ENCODE results near the gene LRRN1. TPM values are rescaled to one million over a fixed set of nuclear protein-coding genes. Genes with fewer than 3 reads are reported as not detected.
A peak's percentile ranks its signal among the peaks of the same experiment; 100 is the strongest.

LRRN1 gene
- total and polyA plus RNA-seq, 9 of the 15 experiments (the other 6 are each of a cell fraction or from before 2014, with no cell fraction given): 0.11 TPM; not detected in 8

DNA sequence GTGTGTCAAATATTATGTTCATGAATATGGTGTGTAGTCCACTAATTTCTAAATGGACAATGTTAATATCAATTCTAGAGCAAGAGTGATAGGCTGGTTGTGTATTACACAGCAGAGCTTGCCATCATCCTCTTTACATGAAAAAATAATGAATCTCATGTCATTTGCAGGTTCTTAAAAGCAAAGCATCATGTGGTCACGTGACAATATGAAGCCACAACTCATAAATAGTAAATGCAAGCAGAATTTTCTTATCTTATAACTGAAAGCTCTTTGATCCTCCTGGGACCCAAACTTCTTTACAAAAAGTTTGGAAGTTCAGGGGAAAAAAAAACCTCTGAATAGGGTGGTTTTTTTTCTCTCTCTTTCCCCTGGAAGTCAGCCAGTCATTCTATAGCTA is 26.9 kb upstream of the LRRN1 start (continued):
- TF ChIP-seq, protein P1, sequence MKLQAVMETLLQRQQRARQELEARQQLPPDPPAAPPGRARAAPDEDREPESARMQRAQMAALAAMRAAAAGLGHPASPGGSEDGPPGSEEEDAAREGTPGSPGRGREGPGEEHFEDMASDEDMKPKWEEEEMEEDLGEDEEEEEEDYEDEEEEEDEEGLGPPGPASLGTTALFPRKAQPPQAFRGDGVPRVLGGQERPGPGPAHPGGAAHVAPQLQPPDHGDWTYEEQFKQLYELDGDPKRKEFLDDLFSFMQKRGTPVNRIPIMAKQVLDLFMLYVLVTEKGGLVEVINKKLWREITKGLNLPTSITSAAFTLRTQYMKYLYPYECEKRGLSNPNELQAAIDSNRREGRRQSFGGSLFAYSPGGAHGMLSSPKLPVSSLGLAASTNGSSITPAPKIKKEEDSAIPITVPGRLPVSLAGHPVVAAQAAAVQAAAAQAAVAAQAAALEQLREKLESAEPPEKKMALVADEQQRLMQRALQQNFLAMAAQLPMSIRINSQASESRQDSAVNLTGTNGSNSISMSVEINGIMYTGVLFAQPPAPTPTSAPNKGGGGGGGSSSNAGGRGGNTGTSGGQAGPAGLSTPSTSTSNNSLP (IDR thresholded peaks at IDR 0.05; ENCODE audit: borderline replicate concordance, low read depth, low read length): no peak
- no peak for TF ChIP-seq SLC30A9 (CRISPR knock-in tag; IDR thresholded peaks at IDR 0.05)
- TF ChIP-seq KAT8 (IDR thresholded peaks at IDR 0.05; ENCODE audit: low read depth): no peak
- no peak for TF ChIP-seq MIER1 (IDR thresholded peaks at IDR 0.05; ENCODE audit: low read depth)
- TF ChIP-seq PURB (CRISPR knock-in tag; IDR thresholded peaks at IDR 0.05; ENCODE audit: low read depth): no peak
- TF ChIP-seq RAD51 (IDR thresholded peaks at IDR 0.05; ENCODE audit: borderline replicate concordance, low read depth): peak; percentile 65
- no peak for TF ChIP-seq CXXC5 (CRISPR knock-in tag; IDR thresholded peaks at IDR 0.05)
- TF ChIP-seq POLR2AphosphoS5 (IDR thresholded peaks at IDR 0.05; ENCODE audit: control insufficient read depth, insufficient read depth, low read depth, low read length): no peak
- TF ChIP-seq BMI1 (IDR thresholded peaks at IDR 0.05; ENCODE audit: low read length): no peak
- no peak for TF ChIP-seq TSC22D4 (tag; IDR thresholded peaks at IDR 0.05)

DNA sequence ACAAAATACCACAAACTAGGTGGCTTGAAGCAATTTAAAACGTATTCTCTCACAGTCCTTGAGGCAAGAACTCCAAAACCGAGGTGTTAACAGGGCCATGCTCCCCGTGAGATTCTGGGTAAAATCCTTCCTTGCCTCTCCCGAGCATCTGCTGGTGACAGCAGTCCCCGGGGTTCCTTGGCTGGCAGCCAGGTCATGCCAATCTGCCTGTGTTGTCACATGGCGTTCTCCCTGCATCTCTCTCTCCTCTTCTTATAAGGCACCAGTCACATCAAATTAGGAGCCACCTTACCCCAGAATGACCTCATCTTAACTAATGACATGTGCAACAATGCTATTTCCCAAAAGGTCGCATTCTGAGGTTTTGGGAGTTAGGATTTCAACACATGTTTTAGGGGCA is 26.3 kb upstream of the LRRN1 start:
- 0% methylated on average over 7 of the region's 7 CpGs for WGBS (ENCODE audit: insufficient coverage, low coverage, missing lambda C conversion rate)
- no TSS peak for BruUV-seq (replicated peaks)
- POLR2A ChIA-PET: no interaction called here

More for the DNA sequence above, 26.3 kb upstream of the LRRN1 start:
- Histone ChIP-seq H3K9me3 (replicated peaks; ENCODE audit: control insufficient read depth, insufficient read depth, low read depth, low read length) (no peaks in the 10 kb centered on the region; the same call in 1 of the 2 replicates), H2AFZ (ENCODE audit: low read depth, low read length) (no peak overlapping the region), H3K4me3 (no peak overlapping the region), H3K36me3 (ENCODE audit: control insufficient read depth, insufficient read depth, low read length) (no peaks in the 10 kb centered on the region), H3K4me1 (replicated peaks in 1 of 2; ENCODE audit: control insufficient read depth in 2 of 2, insufficient read depth in 2 of 2, low read length in 2 of 2) (no peaks in the 10 kb centered on the region), H4K20me1 (replicated peaks; ENCODE audit: control insufficient read depth, insufficient read depth, low read length) (no peaks in the 10 kb centered on the region), H3K9me1 (ENCODE audit: control insufficient read depth, insufficient read depth, low read length) (no peaks in the 10 kb centered on the region), H3K9ac (ENCODE audit: insufficient read depth in 1 of 2, low read depth in 2 of 2, low read length in 2 of 2) (no peak overlapping the region), H3K27me3 (ENCODE audit: control insufficient read depth in 2 of 2, insufficient read depth in 2 of 2, low read length in 2 of 2) (no peaks in the 10 kb centered on the region), H3K27ac (ENCODE audit: extremely low read depth, low read depth, low read length) (no peak overlapping the region), H3K4me2 (ENCODE audit: insufficient read depth, low read length) (no peak overlapping the region), H3K79me2 (ENCODE audit: control insufficient read depth, insufficient read depth, low read length) (no peaks in the 10 kb centered on the region)
- no peak for ATAC-seq
- TF ChIP-seq ZNF324 (CRISPR knock-in tag; IDR thresholded peaks at IDR 0.05) (no peak), NONO (IDR thresholded peaks at IDR 0.05; ENCODE audit: low read depth in 2 of 2, low read length in 1 of 2) (no peak), BACH1 (tag; IDR thresholded peaks at IDR 0.05) (no peak), ZNF253 (CRISPR knock-in tag; conservative IDR thresholded peaks at IDR 0.05) (no peak), FUS (optimal IDR thresholded peaks at IDR 0.05; ENCODE audit: low read depth, low read length) (no peak)
- TF ChIP-seq, protein P2, sequence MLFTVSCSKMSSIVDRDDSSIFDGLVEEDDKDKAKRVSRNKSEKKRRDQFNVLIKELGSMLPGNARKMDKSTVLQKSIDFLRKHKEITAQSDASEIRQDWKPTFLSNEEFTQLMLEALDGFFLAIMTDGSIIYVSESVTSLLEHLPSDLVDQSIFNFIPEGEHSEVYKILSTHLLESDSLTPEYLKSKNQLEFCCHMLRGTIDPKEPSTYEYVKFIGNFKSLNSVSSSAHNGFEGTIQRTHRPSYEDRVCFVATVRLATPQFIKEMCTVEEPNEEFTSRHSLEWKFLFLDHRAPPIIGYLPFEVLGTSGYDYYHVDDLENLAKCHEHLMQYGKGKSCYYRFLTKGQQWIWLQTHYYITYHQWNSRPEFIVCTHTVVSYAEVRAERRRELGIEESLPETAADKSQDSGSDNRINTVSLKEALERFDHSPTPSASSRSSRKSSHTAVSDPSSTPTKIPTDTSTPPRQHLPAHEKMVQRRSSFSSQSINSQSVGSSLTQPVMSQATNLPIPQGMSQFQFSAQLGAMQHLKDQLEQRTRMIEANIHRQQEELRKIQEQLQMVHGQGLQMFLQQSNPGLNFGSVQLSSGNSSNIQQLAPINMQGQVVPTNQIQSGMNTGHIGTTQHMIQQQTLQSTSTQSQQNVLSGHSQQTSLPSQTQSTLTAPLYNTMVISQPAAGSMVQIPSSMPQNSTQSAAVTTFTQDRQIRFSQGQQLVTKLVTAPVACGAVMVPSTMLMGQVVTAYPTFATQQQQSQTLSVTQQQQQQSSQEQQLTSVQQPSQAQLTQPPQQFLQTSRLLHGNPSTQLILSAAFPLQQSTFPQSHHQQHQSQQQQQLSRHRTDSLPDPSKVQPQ (CRISPR knock-in tag; IDR thresholded peaks at IDR 0.05; ENCODE audit: borderline replicate concordance): no peak
- TF ChIP-seq, protein P3, sequence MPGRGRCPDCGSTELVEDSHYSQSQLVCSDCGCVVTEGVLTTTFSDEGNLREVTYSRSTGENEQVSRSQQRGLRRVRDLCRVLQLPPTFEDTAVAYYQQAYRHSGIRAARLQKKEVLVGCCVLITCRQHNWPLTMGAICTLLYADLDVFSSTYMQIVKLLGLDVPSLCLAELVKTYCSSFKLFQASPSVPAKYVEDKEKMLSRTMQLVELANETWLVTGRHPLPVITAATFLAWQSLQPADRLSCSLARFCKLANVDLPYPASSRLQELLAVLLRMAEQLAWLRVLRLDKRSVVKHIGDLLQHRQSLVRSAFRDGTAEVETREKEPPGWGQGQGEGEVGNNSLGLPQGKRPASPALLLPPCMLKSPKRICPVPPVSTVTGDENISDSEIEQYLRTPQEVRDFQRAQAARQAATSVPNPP (IDR thresholded peaks at IDR 0.05; ENCODE audit: borderline replicate concordance, insufficient read depth, insufficient read length): no peak
- no peak for DNase-seq (ENCODE audit: extremely low read depth in 1 of 4, low spot score in 3 of 4)
- in situ Hi-C loops (cut with MboI) (no loop called here), intact Hi-C loops (cut with micrococcal nuclease) (no loop called here)
- no peak for FAIRE-seq
- CTCF ChIA-PET (ENCODE audit: low intra/inter-chr PET ratio): no interaction called here
